HEK293 (cell line): ENCODE measurements around the gene COL8A1.

Experiments used
- CTCF ChIA-PET: fragments of 350-600 bp; formaldehyde crosslinking; extraction: SDS; loops from one replicate; lab custom pipeline; 2021; ENCODE audit warnings: antibody characterized with exemption; lab: Yijun Ruan, JAX
- POLR2A ChIA-PET: fragments of 300-600 bp; formaldehyde crosslinking; extraction: SDS; loops from one replicate; lab custom pipeline; 2020; ENCODE audit warnings: antibody characterized with exemption, inconsistent platforms; lab: Yijun Ruan, JAX
- H3K27ac ChIP-seq: fragments of 200-500 bp; sonication (Bioruptor generic); 2 replicates; pipeline ENCODE4 v1.5.1; 2014; ENCODE audit warnings: low read depth, low read length, control low read depth, inconsistent platforms; ENCODE audit errors: extremely low read depth
- H3K36me3 ChIP-seq, 2 experiments: fragments of 200-500 bp in 1 of 2; sonication (Bioruptor generic) in 1 of 2; 1 replicate in 1 of 2; 2 replicates in 1 of 2; pipeline ENCODE4 v1.5.1; 2014 to 2017; ENCODE audit warnings: inconsistent platforms in 2 of 2, low read length in 2 of 2; ENCODE audit not compliant: control insufficient read depth in 2 of 2, insufficient read depth in 1 of 2
- H3K4me1 ChIP-seq: fragments of 200-500 bp; sonication (Bioruptor generic); 2 replicates; pipeline ENCODE4 v1.5.1; 2014; ENCODE audit warnings: mild to moderate bottlenecking, low read length, inconsistent platforms; ENCODE audit not compliant: control insufficient read depth, insufficient read depth
- H3K4me3 ChIP-seq: 2 replicates; pipeline ENCODE4 v1.5.1; 2011; ENCODE audit warnings: low read depth, mild to moderate bottlenecking, control low read depth, low read length, moderate library complexity
- H3K9me3 ChIP-seq: fragments of 200-500 bp; sonication (Bioruptor generic); 2 replicates; pipeline ENCODE4 v1.5.1; 2014; ENCODE audit warnings: low read depth, low read length, inconsistent platforms; ENCODE audit not compliant: control insufficient read depth, insufficient read depth
- FEZF1 ChIP-seq: fragments of 450-650 bp; formaldehyde crosslinking; IDR thresholded peaks from 2 replicates; pipeline ENCODE4 v1.5.1; 2016; ENCODE audit warnings: missing biosample characterization, missing genetic modification characterization
- GLIS2 ChIP-seq: fragments of 450-650 bp; formaldehyde crosslinking; IDR thresholded peaks from 2 replicates; pipeline ENCODE4 v1.5.1; 2016; ENCODE audit warnings: missing biosample characterization, missing genetic modification characterization
- INSM2 ChIP-seq: fragments of 450-650 bp; formaldehyde crosslinking; IDR thresholded peaks from 2 replicates; pipeline ENCODE4 v1.5.1; 2016; ENCODE audit warnings: missing biosample characterization, missing genetic modification characterization
- KLF1 ChIP-seq: fragments of 450-650 bp; formaldehyde crosslinking; IDR thresholded peaks from 2 replicates; pipeline ENCODE4 v1.5.1; 2016; ENCODE audit warnings: missing biosample characterization, missing genetic modification characterization
- KLF9 ChIP-seq: fragments of 450-650 bp; formaldehyde crosslinking; IDR thresholded peaks from 2 replicates; pipeline ENCODE4 v1.5.1; 2016; ENCODE audit warnings: missing biosample characterization, missing genetic modification characterization, low read depth
- PRDM1 ChIP-seq: fragments of 450-650 bp; formaldehyde crosslinking; IDR thresholded peaks from 2 replicates; pipeline ENCODE4; 2016; ENCODE audit warnings: missing biosample characterization, missing genetic modification characterization
- ZBTB11 ChIP-seq: fragments of 450-650 bp; formaldehyde crosslinking; conservative IDR thresholded peaks from 2 replicates; pipeline ENCODE4 v1.5.1; 2016; ENCODE audit warnings: low read depth, missing biosample characterization, missing genetic modification characterization
- ZFP37 ChIP-seq: fragments of 450-650 bp; formaldehyde crosslinking; IDR thresholded peaks from 2 replicates; pipeline ENCODE4 v1.5.1; 2016; ENCODE audit warnings: missing biosample characterization, missing genetic modification characterization
- ZIC2 ChIP-seq: fragments of 450-650 bp; formaldehyde crosslinking; IDR thresholded peaks from 2 replicates; pipeline ENCODE4 v1.5.1; 2016; ENCODE audit warnings: missing biosample characterization, missing genetic modification characterization
- ZNF175 ChIP-seq: fragments of 450-650 bp; formaldehyde crosslinking; IDR thresholded peaks from 2 replicates; pipeline ENCODE4 v1.5.1; 2016; ENCODE audit warnings: missing biosample characterization, missing genetic modification characterization
- ZNF239 ChIP-seq: fragments of 450-650 bp; formaldehyde crosslinking; IDR thresholded peaks from 2 replicates; pipeline ENCODE4 v1.5.1; 2016; ENCODE audit warnings: missing biosample characterization, missing genetic modification characterization
- ZNF292 ChIP-seq: fragments of 450-650 bp; formaldehyde crosslinking; IDR thresholded peaks from 2 replicates; pipeline ENCODE4 v1.5.1; 2016; ENCODE audit warnings: low read depth, missing biosample characterization, missing genetic modification characterization, borderline replicate concordance
- ZNF335 ChIP-seq: fragments of 450-650 bp; formaldehyde crosslinking; conservative IDR thresholded peaks from 2 replicates; pipeline ENCODE4 v1.5.1; 2016; ENCODE audit warnings: missing biosample characterization, missing genetic modification characterization
- ZNF354C ChIP-seq: fragments of 450-650 bp; formaldehyde crosslinking; IDR thresholded peaks from 2 replicates; pipeline ENCODE4 v1.5.1; 2016; ENCODE audit warnings: missing biosample characterization, missing genetic modification characterization, low read depth, borderline replicate concordance
- ZNF366 ChIP-seq: fragments of 450-650 bp; formaldehyde crosslinking; conservative IDR thresholded peaks from 2 replicates; pipeline ENCODE4 v1.5.1; 2016; ENCODE audit warnings: missing biosample characterization, missing genetic modification characterization
- ZNF391 ChIP-seq: fragments of 450-650 bp; formaldehyde crosslinking; IDR thresholded peaks from 2 replicates; pipeline ENCODE4 v1.5.1; 2016; ENCODE audit warnings: low read depth, missing biosample characterization, missing genetic modification characterization, borderline replicate concordance
- ZNF473 ChIP-seq: fragments of 450-650 bp; formaldehyde crosslinking; IDR thresholded peaks from 2 replicates; pipeline ENCODE4 v1.5.1; 2017; ENCODE audit warnings: missing biosample characterization, missing genetic modification characterization
- ZNF513 ChIP-seq: fragments of 450-650 bp; IDR thresholded peaks from 2 replicates; pipeline ENCODE4 v1.5.1; 2018; ENCODE audit warnings: missing biosample characterization, missing genetic modification characterization
- ZNF518A ChIP-seq: fragments of 450-650 bp; formaldehyde crosslinking; conservative IDR thresholded peaks from 2 replicates; pipeline ENCODE4 v1.5.1; 2016; ENCODE audit warnings: low read depth, missing biosample characterization, missing genetic modification characterization
- ZNF521 ChIP-seq: fragments of 450-650 bp; formaldehyde crosslinking; IDR thresholded peaks from 2 replicates; pipeline ENCODE4 v1.5.1; 2017; ENCODE audit warnings: missing biosample characterization, mild to moderate bottlenecking, missing genetic modification characterization
- ZNF548 ChIP-seq: fragments of 450-650 bp; formaldehyde crosslinking; IDR thresholded peaks from 2 replicates; pipeline ENCODE4 v1.5.1; 2016; ENCODE audit warnings: missing biosample characterization, missing genetic modification characterization
- ZNF596 ChIP-seq: fragments of 450-650 bp; IDR thresholded peaks from 2 replicates; pipeline ENCODE4 v1.5.0; 2018; ENCODE audit warnings: missing biosample characterization, mild to moderate bottlenecking, missing genetic modification characterization, moderate library complexity
- ZNF600 ChIP-seq: fragments of 450-650 bp; formaldehyde crosslinking; IDR thresholded peaks from 2 replicates; pipeline ENCODE4 v1.5.1; 2016; ENCODE audit warnings: missing biosample characterization, missing genetic modification characterization
- ZNF624 ChIP-seq: fragments of 450-650 bp; formaldehyde crosslinking; IDR thresholded peaks from 2 replicates; pipeline ENCODE4 v1.5.1; 2017; ENCODE audit warnings: missing biosample characterization, missing genetic modification characterization
- ZNF777 ChIP-seq: fragments of 450-650 bp; formaldehyde crosslinking; IDR thresholded peaks from 2 replicates; pipeline ENCODE4 v1.5.1; 2017; ENCODE audit warnings: missing biosample characterization, missing genetic modification characterization, borderline replicate concordance

Gene COL8A1

GRCh38 chr3:99760629-99761028 lies 122.2 kb downstream of the COL8A1 start:
- Histone ChIP-seq H3K4me1 (no peaks in the 10 kb centered on the region; the same call in 1 of the 2 replicates), H3K9me3 (no peaks in the 10 kb centered on the region), H3K36me3 (no peaks in the 10 kb centered on the region), H3K4me3 (no peak overlapping the region), H3K27ac (no peak overlapping the region)
- POLR2A ChIA-PET = no interaction called here
- CTCF ChIA-PET = no interaction called here
- TF ChIP-seq ZNF600 (tag by site-specific recombination) (no peak), ZIC2 (tag by site-specific recombination) (no peak), ZNF366 (no peak), ZNF354C (no peak), ZFP37 (tag by site-specific recombination) (no peak), ZNF292 (tag by site-specific recombination) (no peak), ZNF513 (tag by site-specific recombination) (no peak), ZNF521 (tag by site-specific recombination) (no peak), ZNF624 (tag by site-specific recombination) (no peak), ZNF473 (no peak), KLF1 (tag by site-specific recombination) (no peak), ZBTB11 (tag by site-specific recombination) (no peak), INSM2 (no peak)
- TF ChIP-seq, all 188 proteins: peak for 0

- H3K9me3 ChIP-seq = no peaks in the 10 kb centered on the region
- H3K27ac ChIP-seq = no peak overlapping the region
- H3K4me3 ChIP-seq = no peak overlapping the region
- no peaks in the 10 kb centered on the region for H3K36me3 ChIP-seq
- ChIA-PET CTCF (interaction anchor here (0.7 kb wide), 1 partner anchor 11 kb away, joined by 3 read pairs; no protein-coding TSS in a partner anchor), POLR2A (no interaction called here)
- no peaks in the 10 kb centered on the region; the same call in 1 of the 2 replicates for H3K4me1 ChIP-seq
- TF ChIP-seq KLF9 (no peak), ZNF624 (tag by site-specific recombination) (no peak), ZNF335 (tag by site-specific recombination) (no peak), ZNF777 (tag by site-specific recombination) (no peak), FEZF1 (tag by site-specific recombination) (no peak), ZNF548 (tag by site-specific recombination) (no peak), PRDM1 (no peak), ZNF596 (no peak), ZNF239 (tag by site-specific recombination) (no peak), GLIS2 (no peak), ZNF391 (tag by site-specific recombination) (no peak), ZNF518A (tag by site-specific recombination) (no peak), ZNF175 (tag by site-specific recombination) (no peak)
Measured at GRCh38 chr3:99761415-99762165, 123.2 kb downstream of the COL8A1 start.
